Measurements from ENCODE around the gene CEND1. TPM values are rescaled to one million over a fixed set of nuclear protein-coding genes. Genes with fewer than 3 reads are reported as not detected.

The CEND1 gene
- total and polyA plus RNA-seq, 2 experiments from 2014 or later, result not detected

DNA sequence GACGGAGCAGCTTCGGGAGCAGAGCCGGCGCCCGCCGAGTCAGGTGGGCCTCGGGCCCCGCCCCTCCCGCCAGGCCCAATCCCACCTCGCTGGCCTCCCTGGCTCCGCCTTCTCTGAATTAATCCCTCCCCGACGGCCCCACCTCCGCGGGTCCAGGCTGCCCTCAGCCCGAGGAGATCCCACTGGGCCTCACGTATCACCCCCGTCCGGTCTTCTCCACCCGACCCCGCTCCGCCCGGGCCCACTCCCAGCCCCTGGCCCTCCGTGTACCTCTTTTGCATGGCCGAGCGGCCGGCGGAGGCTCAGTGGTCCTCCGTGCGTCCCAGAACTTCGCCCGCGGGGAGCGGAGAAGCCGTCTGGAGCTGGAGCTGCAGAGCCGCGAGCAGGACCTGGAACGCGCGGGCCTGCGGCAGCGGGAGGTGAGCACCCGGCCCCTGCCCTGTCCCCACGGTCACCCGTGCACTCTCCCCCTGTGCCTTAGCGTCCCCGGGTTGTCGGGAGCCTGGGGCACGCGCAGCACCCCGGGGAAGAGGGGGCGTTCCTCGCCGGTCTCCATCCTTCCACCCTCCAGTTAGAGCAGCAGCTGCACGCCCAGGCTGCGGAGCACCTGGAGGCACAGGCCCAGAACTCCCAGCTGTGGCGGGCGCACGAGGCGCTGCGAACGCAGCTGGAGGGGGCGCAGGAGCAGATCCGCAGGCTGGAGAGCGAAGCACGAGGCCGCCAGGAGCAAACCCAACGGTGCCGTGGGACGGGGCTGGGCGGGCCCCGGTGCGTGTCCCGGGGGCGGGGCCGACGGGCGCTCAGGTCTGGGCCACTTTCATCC lies 40.6 kb upstream of the CEND1 start:
- WGBS (ENCODE audit: low lambda C conversion rate, missing lambda C conversion rate), result 5% methylated on average over 48 of the region's 78 CpGs
- no peak overlapping the region for H3K4me3 ChIP-seq
- no peak overlapping the region for H2AFZ ChIP-seq
- no peak overlapping the region for H3K27ac ChIP-seq
- peaks cover 17% of the 10 kb centered on the region for H4K20me1 ChIP-seq (ENCODE audit: insufficient read depth, poor library complexity, severe bottlenecking)
- H3K4me1 ChIP-seq (ENCODE audit: insufficient read depth), result peaks cover 61% of the 10 kb centered on the region
- H3K9me2 ChIP-seq (replicated peaks; ENCODE audit: insufficient read depth), result no peaks in the 10 kb centered on the region
- peaks cover 21% of the 10 kb centered on the region for H3K27me3 ChIP-seq
- no peaks in the 10 kb centered on the region for H3K9me3 ChIP-seq (ENCODE audit: low read depth)
- TF ChIP-seq, protein P1, sequence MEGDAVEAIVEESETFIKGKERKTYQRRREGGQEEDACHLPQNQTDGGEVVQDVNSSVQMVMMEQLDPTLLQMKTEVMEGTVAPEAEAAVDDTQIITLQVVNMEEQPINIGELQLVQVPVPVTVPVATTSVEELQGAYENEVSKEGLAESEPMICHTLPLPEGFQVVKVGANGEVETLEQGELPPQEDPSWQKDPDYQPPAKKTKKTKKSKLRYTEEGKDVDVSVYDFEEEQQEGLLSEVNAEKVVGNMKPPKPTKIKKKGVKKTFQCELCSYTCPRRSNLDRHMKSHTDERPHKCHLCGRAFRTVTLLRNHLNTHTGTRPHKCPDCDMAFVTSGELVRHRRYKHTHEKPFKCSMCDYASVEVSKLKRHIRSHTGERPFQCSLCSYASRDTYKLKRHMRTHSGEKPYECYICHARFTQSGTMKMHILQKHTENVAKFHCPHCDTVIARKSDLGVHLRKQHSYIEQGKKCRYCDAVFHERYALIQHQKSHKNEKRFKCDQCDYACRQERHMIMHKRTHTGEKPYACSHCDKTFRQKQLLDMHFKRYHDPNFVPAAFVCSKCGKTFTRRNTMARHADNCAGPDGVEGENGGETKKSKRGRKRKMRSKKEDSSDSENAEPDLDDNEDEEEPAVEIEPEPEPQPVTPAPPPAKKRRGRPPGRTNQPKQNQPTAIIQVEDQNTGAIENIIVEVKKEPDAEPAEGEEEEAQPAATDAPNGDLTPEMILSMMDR (IDR thresholded peaks at IDR 0.05; ENCODE audit: poor library complexity), result no peak
- TF ChIP-seq EZH2phosphoT487 (IDR thresholded peaks at IDR 0.05; ENCODE audit: low read depth, severe bottlenecking, unreplicated experiment) (no peak), EZH2 (IDR thresholded peaks at IDR 0.05; ENCODE audit: borderline replicate concordance) (peak; percentile 45)
- H3K36me3 ChIP-seq (replicated peaks; ENCODE audit: insufficient read depth, low read depth), result no peaks in the 10 kb centered on the region
- peaks cover 22% of the 10 kb centered on the region for H3K79me2 ChIP-seq
- peak overlapping the region; percentile 97 for H3K4me2 ChIP-seq
- peak; percentile 90 for DNase-seq (ENCODE audit: low spot score)

DNA sequence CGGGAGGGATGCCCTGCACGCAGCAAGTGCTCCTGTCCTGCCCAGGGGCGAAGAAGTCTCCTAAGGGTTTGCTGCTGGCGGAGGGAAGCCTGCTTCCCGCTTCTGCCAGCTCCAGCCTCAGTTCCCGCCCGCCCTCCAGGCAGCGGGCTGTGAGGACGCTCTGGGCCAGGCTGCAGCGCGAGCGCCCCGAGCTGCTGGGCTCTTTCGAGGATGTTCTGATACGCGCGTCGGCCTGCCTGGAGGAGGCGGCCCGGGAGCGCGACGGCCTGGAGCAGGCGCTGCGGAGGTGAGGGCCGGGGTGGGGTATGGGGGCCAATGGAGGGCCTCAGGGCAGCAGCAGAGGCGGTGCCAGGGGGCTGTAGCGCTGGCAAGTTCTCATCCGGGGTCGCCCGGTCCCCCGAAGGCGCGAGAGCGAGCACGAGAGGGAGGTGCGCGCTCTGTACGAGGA lies 40.0 kb upstream of the CEND1 start:
- peaks cover 21% of the 10 kb centered on the region for H3K27me3 ChIP-seq
- peaks cover 17% of the 10 kb centered on the region for H3K79me2 ChIP-seq
- no peak overlapping the region for H3K27ac ChIP-seq
- H3K4me2 ChIP-seq, result peak overlapping the region; percentile 97
- H3K36me3 ChIP-seq (replicated peaks; ENCODE audit: insufficient read depth, low read depth), result no peaks in the 10 kb centered on the region
- H3K9me3 ChIP-seq (ENCODE audit: low read depth), result no peaks in the 10 kb centered on the region
- TF ChIP-seq, protein P1 (IDR thresholded peaks at IDR 0.05; ENCODE audit: poor library complexity), result no peak
- no peak for TF ChIP-seq EZH2phosphoT487 (IDR thresholded peaks at IDR 0.05; ENCODE audit: low read depth, severe bottlenecking, unreplicated experiment)
- no peak for DNase-seq (ENCODE audit: low spot score)
- peaks cover 59% of the 10 kb centered on the region for H3K4me1 ChIP-seq (ENCODE audit: insufficient read depth)
- H3K9me2 ChIP-seq (replicated peaks; ENCODE audit: insufficient read depth), result no peaks in the 10 kb centered on the region
- H2AFZ ChIP-seq, result no peak overlapping the region
- no peak overlapping the region for H3K4me3 ChIP-seq
- WGBS (ENCODE audit: low lambda C conversion rate, missing lambda C conversion rate), result 5% methylated on average over 36 of the region's 39 CpGs
- H4K20me1 ChIP-seq (ENCODE audit: insufficient read depth, poor library complexity, severe bottlenecking), result peaks cover 15% of the 10 kb centered on the region

DNA sequence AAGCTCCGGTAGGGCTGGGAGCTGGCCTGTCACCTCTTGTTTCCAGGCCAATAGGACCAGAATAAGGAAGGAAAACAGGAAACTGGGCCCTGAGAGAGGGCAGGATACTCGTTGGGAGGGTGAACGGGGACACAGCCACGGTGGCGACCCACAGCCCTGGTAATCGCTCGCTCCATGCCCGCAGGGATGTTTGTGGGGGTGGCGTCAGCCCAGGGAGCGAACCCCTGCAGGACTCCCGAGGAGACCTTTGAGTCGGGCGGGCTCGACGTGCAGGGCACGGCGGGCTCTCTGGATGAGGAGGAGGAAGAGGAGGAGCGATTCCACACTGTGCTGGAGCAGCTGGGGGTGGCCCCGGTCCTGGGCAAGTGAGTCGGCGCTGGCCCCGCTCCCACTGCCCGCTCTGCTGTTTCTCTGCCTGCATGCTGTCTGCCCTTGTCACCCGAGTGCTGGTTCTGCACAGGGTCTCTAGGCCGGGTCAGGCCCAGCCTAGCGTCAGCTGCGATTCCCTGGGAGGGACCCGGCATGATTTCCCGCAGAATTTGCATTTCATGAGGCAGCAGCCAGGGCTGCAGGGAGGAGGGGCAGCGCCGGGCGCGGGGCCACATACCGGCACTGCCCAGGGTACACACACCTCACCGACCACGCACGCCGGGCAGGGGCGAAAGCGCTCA lies 39.4 kb upstream of the CEND1 start:
- no peak overlapping the region for H2AFZ ChIP-seq

More for the DNA sequence above, 39.4 kb upstream of the CEND1 start:
- peaks cover 21% of the 10 kb centered on the region for H3K27me3 ChIP-seq
- DNase-seq (ENCODE audit: low spot score), result no peak
- 26% methylated on average over 38 of the region's 40 CpGs for WGBS (ENCODE audit: low lambda C conversion rate, missing lambda C conversion rate)
- no peak overlapping the region for H3K27ac ChIP-seq
- H4K20me1 ChIP-seq (ENCODE audit: insufficient read depth, poor library complexity, severe bottlenecking), result peaks cover 10% of the 10 kb centered on the region
- peaks cover 53% of the 10 kb centered on the region for H3K4me1 ChIP-seq (ENCODE audit: insufficient read depth)
- no peaks in the 10 kb centered on the region for H3K9me2 ChIP-seq (replicated peaks; ENCODE audit: insufficient read depth)
- peaks cover 12% of the 10 kb centered on the region for H3K79me2 ChIP-seq
- TF ChIP-seq EZH2phosphoT487 (IDR thresholded peaks at IDR 0.05; ENCODE audit: low read depth, severe bottlenecking, unreplicated experiment) (no peak), EZH2 (IDR thresholded peaks at IDR 0.05; ENCODE audit: borderline replicate concordance) (no peak)
- TF ChIP-seq, protein P1 (IDR thresholded peaks at IDR 0.05; ENCODE audit: poor library complexity), result no peak
- H3K4me2 ChIP-seq, result peak overlapping the region; percentile 97
- no peaks in the 10 kb centered on the region for H3K9me3 ChIP-seq (ENCODE audit: low read depth)
- no peaks in the 10 kb centered on the region for H3K36me3 ChIP-seq (replicated peaks; ENCODE audit: insufficient read depth, low read depth)
- H3K4me3 ChIP-seq, result no peak overlapping the region

Data from hepatocyte (in vitro differentiated cells).